Measurements from ENCODE around the gene ARHGEF10L.

- TF ChIP-seq CTCF (tag by site-specific recombination; IDR thresholded peaks at IDR 0.05) (no peak), ZNF560 (tag by site-specific recombination; IDR thresholded peaks at IDR 0.05; ENCODE audit: borderline replicate concordance) (no peak)
Measured at GRCh38 chr1:17671314-17671705, 131.8 kb downstream of the ARHGEF10L start.
